ENCODE results near the gene KLHDC1.
"Not testable (repeated sequence)": the region's sequence is repeated elsewhere in the genome, so short reads cannot be mapped to it uniquely, and the experiment has no call there.

GRCh38 chr14:49721733-49722435, 29.0 kb downstream of the KLHDC1 start:
- TF ChIP-seq, protein P1, sequence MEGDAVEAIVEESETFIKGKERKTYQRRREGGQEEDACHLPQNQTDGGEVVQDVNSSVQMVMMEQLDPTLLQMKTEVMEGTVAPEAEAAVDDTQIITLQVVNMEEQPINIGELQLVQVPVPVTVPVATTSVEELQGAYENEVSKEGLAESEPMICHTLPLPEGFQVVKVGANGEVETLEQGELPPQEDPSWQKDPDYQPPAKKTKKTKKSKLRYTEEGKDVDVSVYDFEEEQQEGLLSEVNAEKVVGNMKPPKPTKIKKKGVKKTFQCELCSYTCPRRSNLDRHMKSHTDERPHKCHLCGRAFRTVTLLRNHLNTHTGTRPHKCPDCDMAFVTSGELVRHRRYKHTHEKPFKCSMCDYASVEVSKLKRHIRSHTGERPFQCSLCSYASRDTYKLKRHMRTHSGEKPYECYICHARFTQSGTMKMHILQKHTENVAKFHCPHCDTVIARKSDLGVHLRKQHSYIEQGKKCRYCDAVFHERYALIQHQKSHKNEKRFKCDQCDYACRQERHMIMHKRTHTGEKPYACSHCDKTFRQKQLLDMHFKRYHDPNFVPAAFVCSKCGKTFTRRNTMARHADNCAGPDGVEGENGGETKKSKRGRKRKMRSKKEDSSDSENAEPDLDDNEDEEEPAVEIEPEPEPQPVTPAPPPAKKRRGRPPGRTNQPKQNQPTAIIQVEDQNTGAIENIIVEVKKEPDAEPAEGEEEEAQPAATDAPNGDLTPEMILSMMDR (conservative IDR thresholded peaks at IDR 0.05; ENCODE audit: low read length), result not testable (repeated sequence)
- not testable (repeated sequence) for TF ChIP-seq EZH2phosphoT487 (IDR thresholded peaks at IDR 0.05; ENCODE audit: borderline replicate concordance)
